HG03175 (cell line): ENCODE data around the gene ZSCAN22.
A peak's percentile ranks its signal among the peaks of the same experiment; 100 is the strongest.

ENCODE experiments used
- ATAC-seq: cut with Tn5 transposase; IDR thresholded peaks from one replicate; pipeline ENCODE4 v1.9.1; 2021; ENCODE audit warnings: mild to moderate bottlenecking, moderate library complexity; ENCODE audit not compliant: unreplicated experiment

The ZSCAN22 gene

DNA sequence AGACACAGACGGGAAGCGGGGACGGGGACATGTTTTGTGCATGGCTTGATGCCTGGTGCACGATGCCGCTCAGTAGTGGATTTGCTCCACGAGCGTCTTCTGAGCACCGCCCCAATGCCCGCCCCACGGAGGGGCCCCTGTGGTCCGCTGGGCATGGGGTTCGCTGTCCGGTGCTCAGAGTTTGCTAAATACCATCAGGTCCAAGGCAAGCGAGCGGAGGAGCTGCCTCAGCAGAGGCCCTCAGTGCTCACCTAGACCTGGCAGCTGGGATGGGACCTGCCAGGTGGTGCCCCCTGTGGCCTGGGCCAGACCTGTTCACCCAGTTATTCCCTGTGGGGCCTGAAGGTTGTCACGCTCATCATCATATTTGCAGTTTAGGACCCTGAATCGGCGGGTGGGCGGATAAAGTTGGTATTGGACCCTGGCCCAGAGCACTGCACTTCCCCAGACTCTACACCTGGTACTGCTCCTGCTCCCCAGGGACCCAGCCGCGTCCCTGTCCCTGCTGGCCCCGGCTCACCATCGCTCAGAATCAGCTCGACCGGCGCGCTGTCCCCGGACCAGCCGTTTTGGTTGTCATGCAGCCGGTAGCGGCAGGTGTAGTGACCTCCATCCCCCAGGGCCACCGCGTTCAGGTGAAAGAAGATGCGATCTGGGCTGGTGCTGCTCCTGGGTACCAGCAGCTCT, 24.2 kb downstream of the ZSCAN22 start:
- no peak for ATAC-seq

DNA sequence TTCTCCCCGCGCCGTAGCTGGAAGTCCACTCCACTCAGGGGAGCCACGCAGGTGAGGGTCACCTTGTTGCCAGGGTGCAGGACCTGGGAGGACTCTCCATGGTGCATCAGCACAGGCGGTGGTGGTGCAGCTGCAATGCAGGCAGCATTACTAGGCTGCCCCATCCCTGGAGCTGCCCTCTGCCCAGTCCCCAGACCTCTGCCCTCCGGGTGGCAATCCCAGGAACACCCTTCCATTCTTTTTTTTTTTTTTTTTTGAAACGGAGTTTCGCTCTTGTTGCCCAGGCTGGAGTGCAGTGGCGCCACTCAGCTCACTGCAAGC, 24.7 kb downstream of the ZSCAN22 start:
- ATAC-seq, result no peak

DNA sequence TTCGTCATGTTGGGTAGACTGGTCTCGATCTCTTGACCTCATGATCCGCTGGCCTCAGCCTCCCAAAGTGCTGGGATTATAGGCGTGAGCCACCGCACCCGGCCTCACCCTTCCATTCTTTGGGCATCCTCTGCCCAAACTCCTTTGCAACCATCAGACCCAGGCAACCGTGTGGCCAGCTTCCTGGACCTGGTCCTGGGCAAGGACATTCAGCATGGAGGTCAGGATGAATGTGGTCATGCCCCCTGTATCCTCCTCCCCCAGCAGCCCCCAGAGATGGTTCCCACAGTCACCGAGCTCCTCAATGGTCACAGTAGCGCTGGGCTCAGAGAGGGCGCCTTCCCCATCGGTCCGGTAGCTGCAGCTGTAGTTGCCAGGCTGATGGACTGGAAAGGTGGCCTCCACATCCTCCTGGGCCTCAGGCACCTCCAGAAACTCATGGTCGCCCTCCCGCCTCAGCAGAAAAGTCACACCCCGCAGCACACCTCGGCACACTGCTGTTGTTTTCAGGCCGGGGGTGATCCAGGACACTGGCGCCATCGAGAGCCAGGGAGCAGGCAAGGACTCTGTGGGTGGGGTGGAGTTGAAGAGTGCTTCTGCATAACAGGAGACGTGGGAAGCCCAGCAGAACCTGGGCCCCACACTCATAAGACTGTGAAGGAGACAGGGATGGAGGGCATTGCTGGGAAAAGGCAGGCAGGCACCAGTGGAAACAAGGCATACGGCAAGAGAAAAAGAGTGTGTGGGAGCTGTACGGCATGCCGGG, 25.4 kb downstream of the ZSCAN22 start:
- no peak for ATAC-seq

DNA sequence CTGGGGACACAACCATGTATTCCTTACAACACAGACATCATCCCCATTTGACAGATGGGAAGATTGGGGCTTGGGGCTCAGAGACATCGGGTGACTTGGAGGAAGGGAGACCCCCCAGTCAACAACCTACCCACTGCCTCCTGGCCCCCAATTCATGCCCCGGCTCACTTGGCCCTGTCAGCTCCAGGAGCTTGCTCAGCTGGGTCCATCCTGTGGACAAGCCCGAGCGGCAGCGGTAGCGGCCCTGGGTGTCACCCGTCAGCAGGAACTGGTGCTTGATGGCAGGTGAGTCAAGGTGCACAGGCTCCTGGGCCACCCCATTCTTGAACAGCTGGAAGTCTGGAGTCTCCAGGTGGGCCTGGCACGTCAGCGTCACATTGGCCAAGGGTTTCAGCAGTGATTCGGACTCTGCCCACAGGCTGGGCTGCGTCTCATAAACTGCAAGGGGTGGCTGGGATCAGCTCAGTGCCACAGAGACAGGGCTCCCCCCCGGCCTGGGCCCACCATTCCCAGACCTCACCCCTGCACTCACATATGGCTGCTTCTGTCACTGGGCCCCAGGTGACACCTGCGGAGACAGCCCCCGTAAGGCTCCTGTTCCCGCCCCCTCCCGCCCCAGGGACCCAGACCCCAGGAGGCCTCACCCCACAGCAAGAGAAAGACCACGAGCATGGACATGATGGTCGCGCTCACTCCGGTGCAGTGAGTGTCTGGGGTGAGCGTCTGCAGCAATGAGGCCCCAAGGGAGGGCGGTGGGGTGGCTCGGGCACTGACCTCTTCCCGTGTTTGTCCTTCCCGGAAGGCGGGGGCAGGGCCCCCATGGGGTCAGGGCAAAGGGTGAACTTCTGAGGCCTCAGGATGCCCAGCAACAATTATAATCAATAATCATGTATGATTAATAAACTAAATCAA, 26.2 kb downstream of the ZSCAN22 start, which contains the start of gene A1BG:
Gene A1BG (minus strand): TSS at position 733 of the 912 bp plus-strand sequence. CDS start 55 bp downstream, at position 678.
- ATAC-seq, result no peak

DNA sequence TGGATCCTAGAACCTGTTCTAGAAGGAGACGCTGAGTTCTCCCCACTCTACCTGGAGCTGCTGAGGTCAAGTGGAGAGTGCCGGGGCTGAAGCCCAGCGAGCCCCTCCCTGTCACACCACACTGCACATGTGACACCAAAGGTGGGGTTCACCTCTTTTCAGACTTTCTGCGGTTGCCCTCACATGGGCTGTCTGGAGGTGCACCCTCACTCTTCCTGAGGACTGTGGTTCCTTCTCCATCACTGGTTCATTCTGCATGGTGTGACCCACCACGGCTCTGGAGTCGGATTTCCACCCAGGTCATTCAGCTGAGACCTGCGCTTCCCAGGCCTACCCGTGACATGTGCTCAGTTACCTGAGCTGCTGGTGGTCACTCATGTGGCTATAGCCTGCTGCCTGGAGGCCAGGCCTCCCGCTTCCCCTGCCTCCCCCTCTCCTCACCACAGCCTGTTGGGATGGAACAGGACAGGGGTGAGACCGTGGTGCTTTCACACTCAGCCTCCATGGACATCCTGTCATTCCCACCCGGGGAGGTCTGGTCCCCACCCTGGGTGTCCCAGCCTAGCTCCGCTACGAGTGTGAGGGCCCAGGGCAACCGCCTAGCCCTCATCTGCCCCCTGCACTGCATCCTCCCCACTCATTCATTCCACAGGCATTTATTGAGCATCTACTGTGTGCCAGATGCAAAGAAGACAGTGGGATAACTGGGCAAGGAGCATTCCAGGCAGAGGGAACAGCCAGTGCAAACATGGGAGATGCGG, 27.1 kb downstream of the ZSCAN22 start:
- ATAC-seq, result no peak

DNA sequence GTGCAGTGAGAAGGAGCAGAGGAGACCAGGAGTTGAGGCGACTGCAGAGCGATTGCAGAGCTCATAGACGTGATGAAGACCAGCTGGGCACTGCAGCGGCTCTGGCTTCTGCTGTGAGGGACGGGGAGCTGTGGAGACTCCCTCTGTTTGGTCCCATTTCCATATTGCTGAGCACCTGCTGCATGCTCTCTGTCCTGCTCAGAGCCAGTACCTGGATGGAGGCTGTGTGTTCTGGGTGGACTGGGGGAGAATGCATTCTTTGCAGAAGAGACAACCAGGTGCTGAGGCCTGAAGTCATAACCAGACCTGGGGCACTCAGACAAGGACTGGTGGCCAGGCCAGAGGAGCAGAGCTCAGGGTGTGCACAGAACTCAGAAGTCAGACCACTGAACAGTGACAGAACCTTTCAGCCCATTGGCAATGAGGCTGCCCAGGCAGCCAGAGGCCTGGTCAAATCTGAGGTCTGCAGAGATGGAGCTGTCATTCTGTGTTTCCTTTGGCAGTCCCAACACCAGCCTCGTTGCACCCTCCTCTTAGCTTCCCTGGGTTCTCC, 27.8 kb downstream of the ZSCAN22 start:
- no peak for ATAC-seq

DNA sequence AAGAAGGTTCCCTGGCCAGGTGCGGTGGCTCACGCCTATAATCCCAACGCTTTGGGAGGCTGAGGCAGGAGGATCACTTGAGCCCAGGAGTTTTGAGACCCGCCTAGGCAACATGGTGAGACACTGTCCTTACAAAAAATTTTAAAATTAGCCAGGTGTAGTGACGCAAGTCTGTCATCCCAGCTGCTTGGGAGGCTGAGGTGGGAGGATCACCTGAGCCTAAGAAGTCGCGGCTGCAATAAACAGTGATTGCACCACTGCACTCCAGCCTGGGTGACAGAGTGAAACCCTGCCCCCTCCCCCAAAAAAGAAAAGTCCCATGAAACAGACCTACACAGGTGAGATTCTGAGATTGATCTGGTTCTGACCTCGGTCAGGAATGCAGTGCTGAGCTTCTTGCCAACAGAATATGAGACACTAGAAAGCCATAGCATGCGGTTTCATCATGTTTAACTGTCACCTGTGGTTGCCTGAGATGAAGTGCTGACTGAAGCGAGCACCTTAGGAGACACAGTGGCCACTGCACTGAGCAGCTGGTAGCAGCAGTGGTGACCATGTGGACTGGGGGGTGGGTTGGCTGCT, 28.5 kb downstream of the ZSCAN22 start:
- no peak for ATAC-seq

DNA sequence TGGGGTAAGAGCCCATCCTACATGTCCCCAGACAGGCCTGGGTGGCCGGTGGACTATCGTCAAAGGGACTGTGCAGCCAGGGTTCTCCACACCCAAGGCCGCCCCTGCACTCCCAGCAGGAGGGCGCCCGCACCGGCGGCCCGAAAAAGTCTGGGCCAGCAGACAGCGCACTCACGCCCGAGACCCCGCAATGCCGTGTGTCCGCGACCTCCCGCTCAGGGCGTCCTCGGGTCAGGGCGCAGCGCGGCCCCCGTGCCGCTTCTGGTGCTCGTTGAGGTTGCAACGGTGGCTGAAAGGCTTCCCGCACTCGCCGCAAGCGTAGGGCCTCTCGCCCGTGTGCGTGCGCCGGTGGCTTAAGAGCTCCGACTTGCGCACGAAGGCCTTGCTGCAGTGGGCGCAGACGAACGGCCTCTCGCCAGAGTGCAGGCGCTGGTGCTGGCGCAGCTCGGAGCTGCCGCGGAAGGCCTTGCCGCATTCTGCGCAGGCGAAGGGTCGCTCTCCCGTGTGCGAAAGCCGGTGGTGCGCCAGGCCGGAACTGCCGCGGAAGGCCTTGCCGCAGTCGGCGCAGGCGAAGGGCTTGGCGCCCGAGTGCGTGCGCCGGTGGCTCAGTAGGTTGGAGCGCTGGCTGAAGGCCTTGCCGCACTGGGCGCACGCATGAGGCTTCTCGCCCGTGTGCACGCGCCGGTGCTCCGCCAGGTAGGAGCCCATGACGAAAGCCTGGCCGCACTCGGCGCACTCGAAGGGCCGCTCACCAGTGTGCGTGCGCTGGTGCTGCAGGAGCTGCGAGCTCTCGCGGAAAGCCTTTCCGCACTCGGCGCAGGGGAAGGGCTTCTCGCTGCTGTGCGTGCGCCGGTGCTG, 29.3 kb downstream of the ZSCAN22 start:
- ATAC-seq, result no peak

DNA sequence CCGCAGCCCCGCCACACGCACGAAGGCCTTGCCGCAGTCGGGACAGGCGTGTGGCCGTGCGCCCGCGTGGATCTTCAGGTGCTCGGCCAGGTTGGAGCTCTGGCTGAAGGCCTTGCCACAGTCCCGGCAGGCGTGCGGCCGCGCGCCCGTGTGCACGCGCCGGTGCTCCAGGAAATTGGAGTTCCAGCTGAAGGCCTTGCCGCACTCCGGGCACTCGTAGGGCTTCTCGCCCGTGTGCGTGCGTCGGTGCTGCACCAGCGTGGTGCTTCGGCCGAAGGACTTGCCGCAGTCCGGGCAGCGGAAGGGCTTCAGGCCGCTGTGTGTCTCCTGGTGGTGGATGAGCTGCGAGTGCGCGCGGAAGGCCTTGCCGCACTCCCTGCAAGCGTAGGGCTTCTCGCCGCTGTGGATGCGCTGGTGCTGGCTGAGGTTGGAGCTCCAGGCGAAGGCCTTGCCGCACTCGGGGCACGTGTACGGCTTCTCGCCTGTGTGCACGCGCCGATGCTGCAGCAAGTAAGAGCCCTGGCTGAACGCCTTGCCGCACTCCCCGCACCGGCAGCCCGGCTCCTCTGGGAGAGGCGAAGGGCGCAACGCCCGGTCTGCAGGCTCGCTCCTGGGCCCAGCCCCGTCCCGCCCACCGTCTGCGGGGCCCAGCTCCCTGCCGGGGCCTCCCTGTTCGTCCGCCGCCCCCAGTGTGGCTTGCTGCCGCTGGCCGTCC, 30.1 kb downstream of the ZSCAN22 start:
- no peak for ATAC-seq

DNA sequence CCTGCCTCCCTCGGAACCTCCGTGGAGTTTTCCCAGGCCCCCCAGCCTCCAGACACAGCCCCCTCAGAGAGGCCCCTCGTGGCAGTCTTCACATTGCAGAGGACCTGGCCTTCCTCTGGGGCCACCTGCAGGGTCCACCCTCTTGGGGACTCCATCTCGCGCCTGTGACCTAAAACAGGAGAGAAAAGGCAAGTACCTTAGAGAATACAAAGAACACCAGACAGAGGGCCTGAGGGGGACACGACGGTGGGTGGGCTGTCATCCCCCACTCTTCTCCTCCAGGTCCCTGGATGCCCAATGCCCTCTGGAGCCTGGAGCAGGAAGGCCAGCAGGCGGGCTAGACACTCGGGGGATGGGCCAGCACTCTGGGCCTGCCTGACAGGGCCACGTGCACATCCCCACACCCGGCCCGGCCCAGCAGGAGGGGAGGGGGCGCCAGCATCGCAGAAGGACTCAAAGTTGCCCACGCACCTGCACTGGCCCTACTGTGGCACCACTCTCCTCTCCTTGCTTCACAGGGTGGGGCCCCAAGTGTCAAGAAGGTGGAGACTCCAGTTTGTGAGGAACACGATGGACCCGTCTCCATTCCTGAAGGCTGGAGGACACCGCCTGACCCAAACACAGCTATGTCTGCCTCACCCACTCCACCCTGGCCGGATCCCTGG, 30.8 kb downstream of the ZSCAN22 start:
- no peak for ATAC-seq

DNA sequence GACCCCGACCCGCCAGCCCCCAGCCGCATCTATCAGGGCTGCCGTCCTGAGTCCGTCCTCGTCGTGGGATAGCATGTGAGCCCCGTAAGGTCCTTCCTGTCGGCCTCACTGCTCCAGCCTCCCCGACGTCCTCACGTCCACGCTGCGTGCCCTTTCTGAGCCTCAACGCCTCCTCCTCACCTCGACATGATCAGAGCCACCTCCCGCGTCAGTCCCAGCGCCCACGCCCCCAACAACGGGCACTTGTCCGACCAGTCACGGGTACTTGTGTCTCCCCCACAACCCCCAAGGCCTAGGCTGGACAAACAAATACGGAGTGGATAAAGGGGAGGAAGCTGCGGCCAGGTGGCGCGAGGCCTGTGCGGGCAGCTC, 35.1 kb downstream of the ZSCAN22 start:
- ATAC-seq, result peak; percentile 16

DNA sequence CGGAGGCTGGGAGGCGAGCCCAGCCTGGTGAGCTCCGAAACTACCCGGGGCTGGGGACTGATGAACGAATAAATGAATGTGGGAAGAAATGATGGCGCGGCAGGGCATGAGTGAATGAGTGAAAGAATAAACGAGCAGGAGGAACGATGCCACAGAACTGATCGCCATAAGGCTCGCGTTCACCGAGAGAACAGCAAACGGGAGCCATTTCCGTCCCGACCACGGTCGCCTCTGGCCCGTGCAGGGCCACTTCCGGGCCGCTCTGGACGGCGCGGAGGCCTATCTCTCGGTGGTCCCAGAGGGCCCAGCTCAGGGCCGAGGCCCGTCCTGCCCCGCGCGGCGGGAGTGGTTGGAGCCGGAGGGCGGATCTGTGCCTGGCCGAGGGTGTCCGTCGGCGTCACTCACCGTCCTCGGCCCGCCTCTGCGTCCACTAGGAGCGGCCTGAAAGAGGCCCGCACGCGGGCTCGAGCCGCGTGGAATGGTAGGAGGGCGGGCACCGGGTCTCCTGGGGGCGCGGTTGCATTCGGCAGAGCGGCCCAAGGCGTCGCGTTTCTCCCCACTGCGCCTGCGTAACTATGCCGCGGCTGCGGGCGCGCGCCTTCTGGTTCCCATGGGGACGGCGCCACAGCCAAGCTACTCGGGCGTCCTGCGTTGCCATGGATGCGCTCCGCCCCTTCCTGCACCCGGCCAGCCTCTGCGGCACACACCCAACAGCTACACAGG, 35.6 kb downstream of the ZSCAN22 start, which contains the start of gene ZNF497:
Gene ZNF497 (minus strand): TSS at position 480 of the 723 bp plus-strand sequence. CDS start 5,116 bp downstream, outside the sequence.
- ATAC-seq, result peak; percentile 78

DNA sequence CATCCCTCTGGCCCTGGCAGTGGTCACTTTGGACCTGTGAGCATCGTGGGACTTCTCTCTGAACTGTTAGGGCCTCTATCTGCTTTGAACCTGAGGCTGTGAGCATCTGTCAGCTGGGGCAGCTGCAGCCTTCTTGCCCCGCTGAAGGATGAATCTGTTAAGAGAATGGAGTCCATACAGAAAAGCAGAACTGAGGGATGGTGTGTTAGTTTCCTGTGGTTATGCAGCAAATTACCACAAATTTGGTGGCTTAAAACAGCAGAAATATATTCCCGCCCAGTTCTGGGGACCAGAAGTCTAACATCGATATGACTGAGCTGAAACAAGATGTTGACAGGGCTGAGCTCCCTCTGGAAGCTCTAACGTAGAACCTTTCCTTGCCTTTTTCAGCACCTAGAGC, 37.4 kb downstream of the ZSCAN22 start:
- no peak for ATAC-seq

DNA sequence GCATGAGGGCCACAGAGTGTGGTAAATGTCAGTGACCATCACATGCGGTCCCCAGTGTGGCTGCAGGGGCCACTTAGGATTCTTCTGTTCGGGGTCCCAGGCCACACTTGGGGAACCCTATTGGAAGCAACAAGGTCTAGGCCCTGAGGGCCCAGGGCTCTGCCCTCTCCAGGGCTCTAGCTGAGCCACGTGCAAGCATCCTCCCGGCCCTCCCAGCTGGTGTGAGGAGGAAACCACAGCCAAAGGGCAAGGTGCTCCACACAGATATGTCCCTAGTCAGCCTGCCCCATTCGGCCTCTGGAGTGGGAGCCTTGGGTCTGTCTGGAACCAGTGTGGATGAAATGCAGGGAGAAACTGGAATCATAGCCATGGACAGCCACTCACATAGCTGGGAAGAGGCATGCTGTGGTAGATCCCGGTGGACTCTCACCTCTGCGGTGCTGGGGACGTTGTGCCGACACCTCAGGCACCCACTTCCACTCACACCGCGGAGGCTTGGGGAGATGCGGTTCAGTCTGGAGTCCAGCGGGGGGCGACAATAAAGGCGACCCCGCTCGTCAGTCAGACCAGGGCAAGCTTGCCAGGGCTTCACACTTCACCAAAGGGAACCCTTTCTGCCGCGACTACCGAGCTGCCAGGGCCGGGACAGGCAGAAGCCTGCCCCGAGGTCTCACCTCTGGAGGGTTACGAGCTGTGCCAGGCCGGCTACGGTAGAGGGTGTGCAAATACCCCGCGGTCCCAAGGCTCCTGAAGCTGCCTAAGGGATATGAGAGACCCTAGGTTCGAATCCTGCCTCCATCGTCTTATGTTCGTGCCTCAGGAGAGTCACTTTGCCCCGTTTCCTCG, 40.0 kb downstream of the ZSCAN22 start:
- ATAC-seq, result no peak

DNA sequence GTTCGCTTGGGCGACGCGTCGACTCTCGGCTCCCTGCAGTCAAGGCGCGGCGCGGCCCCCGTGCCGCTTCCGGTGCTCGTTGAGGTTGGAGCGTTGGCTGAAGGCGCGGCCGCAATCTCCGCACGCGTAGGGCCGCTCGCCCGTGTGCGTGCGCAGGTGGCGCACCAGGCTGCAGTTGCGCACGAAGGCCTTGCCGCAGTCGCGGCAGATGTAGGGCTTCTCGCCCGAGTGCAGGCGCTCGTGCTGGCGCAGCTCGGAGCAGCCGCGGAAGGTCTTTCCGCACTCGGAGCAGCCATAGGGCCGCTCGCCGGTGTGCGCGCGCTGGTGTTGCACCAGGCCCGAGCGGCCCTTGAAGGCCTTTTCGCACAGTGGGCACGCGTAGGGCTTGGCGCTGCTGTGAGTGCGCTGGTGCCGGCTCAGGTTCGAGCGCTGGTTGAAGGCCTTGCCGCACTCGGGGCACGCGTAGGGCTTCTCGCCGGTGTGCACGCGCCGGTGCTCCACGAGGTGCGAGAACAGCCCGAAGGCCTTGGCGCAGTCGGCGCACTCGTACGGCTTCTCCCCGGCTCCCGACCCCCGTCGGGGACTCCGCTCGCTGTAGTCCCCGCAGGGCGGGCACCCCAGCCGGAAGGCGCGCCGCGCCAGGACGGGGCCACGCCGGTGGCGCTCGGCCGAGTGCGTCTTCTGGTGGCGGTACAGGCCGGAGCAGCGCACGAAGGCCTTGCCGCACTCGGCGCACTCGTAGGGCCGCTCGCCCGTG, 41.1 kb downstream of the ZSCAN22 start:
- ATAC-seq, result no peak
